Endometrium (tissue), 2 donors: ENCODE measurements around the gene ZNF836.
A peak's percentile ranks its signal among the peaks of the same experiment; 100 is the strongest.
"Not testable (repeated sequence)": the region's sequence is repeated elsewhere in the genome, so short reads cannot be mapped to it uniquely, and the experiment has no call there.

Experiments
- FAIRE-seq: peaks from 2 replicates; lab custom pipeline; 2012; peaks lifted over from hg19 to GRCh38; lab: Jason Lieb, UNC
- donor health status: control.
- donor health status: control.

The ZNF836 gene

DNA sequence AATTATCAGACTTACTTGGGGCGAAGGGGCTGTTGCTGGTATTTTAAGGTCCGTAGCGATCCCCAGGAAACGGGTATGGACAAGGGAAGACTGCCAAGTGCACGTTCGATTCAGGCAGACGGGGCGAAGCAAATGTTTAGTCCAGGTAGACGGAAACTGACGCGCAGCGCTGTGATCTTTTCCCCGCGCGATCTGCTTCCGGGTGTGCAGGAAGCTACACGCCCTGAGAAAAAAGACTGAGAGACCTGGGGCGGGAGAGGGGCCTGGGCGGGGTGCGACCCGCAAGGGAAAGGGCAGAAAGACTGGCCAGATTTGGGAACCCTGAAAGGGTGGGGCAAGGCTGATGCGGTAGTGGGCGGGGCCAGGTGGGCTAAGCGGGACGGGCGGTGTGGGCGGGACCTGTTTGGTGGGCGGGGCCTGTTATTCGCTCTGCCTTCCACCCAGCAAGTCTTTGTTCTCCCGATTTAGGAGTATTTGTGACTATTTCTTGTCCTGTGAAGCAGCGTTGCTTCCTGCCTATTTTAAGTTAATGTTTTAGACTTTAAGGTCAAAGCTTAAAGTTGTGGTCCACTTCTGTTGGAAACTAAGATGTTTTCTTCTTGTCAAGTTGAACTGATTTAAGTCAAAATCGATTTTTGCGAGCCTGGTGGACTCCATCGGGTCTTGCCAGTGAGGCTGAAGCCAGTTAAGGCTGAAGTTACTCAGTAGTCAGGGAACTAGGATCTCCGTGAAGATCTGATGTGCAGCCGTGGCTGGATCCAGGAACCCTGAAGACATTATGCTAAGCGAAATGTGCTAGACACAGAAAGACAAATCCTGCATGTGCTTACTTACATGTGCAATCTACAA lies at the start of gene ZNF836:
Gene ZNF836 (minus strand): TSS at position 301 of the 849 bp plus-strand sequence. CDS start 3,549 bp downstream, outside the sequence.
- FAIRE-seq = no peak

DNA sequence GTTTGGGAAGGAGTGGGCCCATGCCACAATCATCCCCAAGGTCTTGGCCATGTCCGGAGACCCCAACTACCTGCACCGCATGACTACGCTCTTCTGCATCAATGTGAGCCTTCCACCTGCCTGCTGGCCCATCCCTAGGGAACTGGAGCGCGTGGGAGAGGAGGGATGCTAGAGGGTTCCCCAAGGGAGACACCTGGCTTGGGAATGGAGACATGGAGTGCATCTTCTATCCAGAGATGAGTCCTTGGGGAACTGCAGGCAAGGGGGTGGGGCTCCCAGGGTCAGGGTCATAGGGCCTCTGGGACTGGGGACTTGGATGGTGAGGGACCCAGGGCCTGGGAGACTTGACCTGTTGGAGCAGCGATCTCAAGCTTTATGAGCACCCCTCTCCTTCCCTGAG lies 49.6 kb upstream of the ZNF836 start:
- FAIRE-seq = no peak

- FAIRE-seq = no peak
Observed at GRCh38 chr19:52219611-52220010, 48.2 kb upstream of the ZNF836 start.

- no peak for FAIRE-seq
Observed at GRCh38 chr19:52217576-52217975, 46.2 kb upstream of the ZNF836 start.

DNA sequence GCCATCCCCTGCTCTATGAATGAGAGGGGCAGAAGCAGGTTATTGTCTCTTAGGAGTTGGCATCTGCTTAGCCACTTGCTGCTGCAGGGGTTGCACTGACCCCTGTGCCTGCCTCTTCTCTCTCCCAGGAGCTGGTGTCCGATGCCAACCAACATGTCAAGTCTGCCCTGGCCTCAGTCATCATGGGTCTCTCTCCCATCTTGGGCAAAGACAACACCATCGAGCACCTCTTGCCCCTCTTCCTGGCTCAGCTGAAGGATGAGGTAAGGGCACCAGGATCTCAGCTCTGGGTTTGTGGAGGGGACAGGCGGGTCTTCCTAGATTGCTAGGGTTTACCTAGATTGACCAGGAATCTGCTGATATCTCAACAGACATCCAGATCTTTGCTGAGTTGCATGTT lies 45.0 kb upstream of the ZNF836 start:
- FAIRE-seq = no peak

DNA sequence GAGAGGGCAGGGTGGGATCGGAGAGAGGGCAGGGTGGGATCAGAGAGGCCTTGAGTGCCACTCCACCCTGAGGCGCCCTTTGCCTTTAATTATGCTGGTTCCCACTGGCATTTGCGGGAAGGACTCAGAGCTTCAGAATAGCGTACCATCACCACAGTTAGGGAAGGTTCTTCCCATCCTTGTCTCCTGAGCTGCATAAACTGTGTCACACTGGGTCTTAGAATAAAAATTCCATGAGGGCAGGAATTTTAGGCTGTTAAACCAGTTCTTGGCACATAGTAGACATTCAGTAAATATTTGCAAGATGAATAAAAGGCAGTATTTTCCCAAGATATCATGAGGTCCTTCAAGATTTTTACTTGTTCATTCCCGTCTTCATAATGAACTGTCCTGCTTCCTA lies 42.8 kb upstream of the ZNF836 start:
- no peak for FAIRE-seq

DNA sequence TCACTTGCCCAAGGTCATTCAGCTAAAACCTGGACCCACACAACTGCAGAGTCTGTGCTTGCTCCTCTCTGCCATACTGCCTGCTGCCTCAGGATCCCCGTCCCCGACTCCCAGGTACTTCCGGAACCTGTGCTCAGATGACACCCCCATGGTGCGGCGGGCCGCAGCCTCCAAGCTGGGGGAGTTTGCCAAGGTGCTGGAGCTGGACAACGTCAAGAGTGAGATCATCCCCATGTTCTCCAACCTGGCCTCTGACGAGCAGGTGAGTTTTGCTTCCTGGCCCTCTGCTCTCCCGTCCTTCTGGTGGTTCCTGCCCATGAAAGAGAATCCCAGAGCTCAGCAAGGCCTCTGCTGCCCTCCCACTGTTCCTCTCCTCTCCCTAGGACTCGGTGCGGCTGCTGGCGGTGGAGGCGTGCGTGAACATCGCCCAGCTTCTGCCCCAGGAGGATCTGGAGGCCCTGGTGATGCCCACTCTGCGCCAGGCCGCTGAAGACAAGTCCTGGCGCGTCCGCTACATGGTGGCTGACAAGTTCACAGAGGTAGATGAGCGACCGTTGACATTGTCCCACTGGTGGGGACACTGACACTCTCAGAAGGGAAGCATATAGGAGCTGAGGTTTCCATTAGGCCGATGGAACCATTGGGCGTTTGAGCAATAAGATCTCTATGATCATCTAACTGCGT lies 41.3 kb upstream of the ZNF836 start:
- no peak for FAIRE-seq

GRCh38 chr19:52211926-52212571 lies 40.6 kb upstream of the ZNF836 start:
- FAIRE-seq = no peak

GRCh38 chr19:52211203-52211602 lies 39.8 kb upstream of the ZNF836 start:
- no peak for FAIRE-seq

GRCh38 chr19:52206481-52206880 lies 35.1 kb upstream of the ZNF836 start:
- no peak for FAIRE-seq

- not testable (repeated sequence) for FAIRE-seq
Observed at GRCh38 chr19:52200755-52201391, 29.5 kb upstream of the ZNF836 start.

DNA sequence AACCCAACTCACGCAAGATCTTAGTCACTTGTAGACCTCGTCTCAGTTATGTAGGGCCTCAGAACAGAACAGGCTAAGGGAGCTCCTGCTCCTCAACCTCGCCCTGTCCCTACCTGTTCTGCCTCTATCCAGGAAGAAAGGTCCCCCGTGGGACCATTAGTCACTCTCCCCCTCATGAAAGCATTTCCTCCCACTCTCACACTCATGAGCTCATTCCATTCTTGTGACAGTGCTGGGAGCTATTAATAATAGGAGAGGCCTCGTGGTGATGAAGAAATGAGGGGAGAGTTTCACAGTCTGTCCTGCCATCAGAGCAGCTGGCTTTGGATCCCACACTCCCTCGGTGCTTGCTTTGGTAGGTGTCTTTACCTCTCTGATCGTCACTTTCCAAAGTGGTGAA lies 28.6 kb upstream of the ZNF836 start:
- no peak for FAIRE-seq

GRCh38 chr19:52198678-52199077 lies 27.3 kb upstream of the ZNF836 start:
- no peak for FAIRE-seq

DNA sequence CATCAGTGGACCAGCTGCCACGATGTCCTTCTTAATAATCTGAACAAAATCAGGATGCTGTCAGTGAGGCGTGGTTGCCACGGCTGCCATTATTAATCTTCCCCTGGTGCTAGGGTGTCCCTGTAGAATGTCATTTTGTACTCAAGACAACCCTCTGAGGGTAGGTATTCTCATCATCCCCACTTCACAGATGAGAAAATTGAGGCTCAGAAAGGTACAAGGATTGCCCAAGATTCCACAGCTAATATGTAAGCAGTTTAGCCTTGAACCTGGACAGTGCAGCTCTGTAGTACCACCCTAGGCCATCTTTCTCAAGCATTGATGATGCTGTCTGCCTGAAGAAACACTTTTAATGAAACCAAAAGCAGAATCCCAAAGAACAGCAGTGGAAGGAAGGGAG lies 26.5 kb upstream of the ZNF836 start:
- no peak for FAIRE-seq

- FAIRE-seq = no peak
Observed at GRCh38 chr19:52196256-52196967, 25.0 kb upstream of the ZNF836 start.

DNA sequence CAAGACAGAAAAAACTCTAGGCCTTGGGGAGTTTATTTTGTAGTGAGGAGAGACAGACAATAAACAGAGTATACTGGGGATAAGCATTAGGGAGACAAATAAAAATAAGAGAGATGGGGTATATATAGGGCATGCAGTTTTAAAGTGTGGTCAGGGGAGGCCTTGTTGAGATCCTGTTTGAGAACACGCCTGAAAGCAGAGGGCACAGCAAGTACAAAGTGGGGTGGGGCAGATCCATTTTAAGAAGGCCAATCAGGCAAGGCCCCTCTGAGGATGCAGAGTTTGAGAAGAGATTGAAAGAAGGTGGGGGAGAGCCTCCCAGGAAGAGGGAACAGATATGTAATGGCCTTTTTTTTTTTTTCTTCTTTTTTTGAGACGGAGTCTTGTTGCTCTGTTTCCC lies 20.5 kb upstream of the ZNF836 start:
- FAIRE-seq = no peak

DNA sequence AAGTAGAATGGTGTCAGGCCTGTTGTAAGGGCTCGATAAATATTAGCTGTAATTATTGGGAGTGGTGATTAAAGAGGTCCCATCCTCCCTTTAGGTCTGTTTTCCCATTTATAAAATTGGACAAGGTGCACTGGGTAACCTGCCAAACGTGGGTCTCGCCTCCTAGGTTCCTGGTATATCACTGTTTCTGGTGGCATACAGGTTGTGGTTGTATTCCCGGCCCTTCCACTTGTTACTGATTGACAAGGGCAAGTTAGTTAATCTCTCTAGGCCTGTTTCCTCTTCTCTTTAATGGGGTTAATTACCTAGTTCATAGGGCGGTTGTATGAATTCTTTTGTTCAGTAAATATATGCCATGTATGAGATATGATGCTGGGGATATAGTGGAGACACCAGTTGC lies 20.0 kb upstream of the ZNF836 start:
- FAIRE-seq = no peak

DNA sequence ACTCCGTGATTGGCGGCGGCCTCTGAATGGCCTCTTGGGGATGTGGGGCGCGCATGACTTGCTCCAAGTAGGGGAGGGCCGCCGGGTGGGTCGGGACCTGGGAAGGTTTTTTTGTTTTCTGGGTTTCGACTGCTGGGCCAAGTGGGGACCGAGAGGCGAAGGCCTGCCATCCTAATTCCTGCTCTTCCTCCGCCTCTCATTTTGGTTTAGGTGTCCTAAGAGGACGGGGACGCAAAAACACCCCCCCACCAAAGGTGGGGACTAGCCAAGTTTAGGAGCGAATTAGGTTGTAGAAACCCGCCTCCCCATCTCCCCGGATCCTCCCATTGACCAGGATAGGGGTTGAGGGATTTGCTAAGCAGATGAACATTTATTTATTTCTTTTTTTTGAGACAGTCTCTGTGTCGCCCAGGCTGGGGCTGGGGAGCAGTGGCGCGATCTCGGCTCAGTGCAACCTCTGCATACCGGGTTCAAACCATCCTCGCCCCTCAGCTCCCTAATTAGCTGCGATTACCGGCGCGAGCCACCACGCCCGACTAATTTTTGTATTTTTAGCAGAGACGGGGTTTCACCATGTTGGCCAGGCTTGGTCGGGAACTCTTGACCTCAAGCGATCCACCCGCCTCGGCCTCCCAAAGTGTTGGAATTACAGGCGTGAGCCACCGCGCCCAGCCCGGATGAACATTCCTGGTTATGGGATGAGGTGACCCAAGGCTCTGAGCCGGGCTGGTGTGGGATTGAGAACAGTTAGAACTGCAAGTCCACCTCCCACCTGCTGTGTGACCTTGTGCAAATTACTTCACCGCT lies 19.3 kb upstream of the ZNF836 start:
- no peak for FAIRE-seq

GRCh38 chr19:52189735-52190486 lies 18.5 kb upstream of the ZNF836 start, which contains the start of gene PPP2R1A:
TSS of gene PPP2R1A (plus strand) at chr19:52190052. CDS start at chr19:52190097, 45 bp downstream.
- FAIRE-seq = peak; percentile 100
